Keratinocyte (primary cell): ENCODE measurements around the gene QSOX2. TPM values are rescaled to one million over a fixed set of nuclear protein-coding genes. Genes with fewer than 3 reads are reported as not detected.

Experiments used
- DNase-seq: peaks from one replicate; pipeline ENCODE4 v3.0.0-alpha.2; 2011; ENCODE audit warnings: low read depth, missing footprints, low spot score
- FAIRE-seq: peaks from 2 replicates; lab custom pipeline; 2011; peaks lifted over from hg19 to GRCh38; lab: Jason Lieb, UNC
- H2AFZ ChIP-seq: 2 replicates; pipeline ENCODE4 v1.6.0; 2012; ENCODE audit warnings: low read length, control low read depth, inconsistent platforms; ENCODE audit not compliant: control insufficient read depth
- H3K27ac ChIP-seq: 2 replicates; pipeline ENCODE4 v1.5.1; 2011; ENCODE audit warnings: low read length; ENCODE audit not compliant: control insufficient read depth, insufficient read depth
- H3K27me3 ChIP-seq: 3 replicates; pipeline ENCODE4 v1.6.0; 2011; ENCODE audit warnings: low read length; ENCODE audit not compliant: control insufficient read depth, insufficient read depth; ENCODE audit errors: extremely low read depth
- H3K36me3 ChIP-seq, 2 experiments: 2 replicates in 1 of 2; 3 replicates in 1 of 2; pipeline ENCODE4 v1.5.1; 2011; ENCODE audit warnings: low read length in 2 of 2, mild to moderate bottlenecking in 1 of 2; ENCODE audit not compliant: control insufficient read depth in 2 of 2, insufficient read depth in 2 of 2; ENCODE audit errors: extremely low read depth in 1 of 2
- H3K4me1 ChIP-seq: 3 replicates; pipeline ENCODE4 v1.5.1; 2011; ENCODE audit warnings: low read length; ENCODE audit not compliant: control insufficient read depth, insufficient read depth; ENCODE audit errors: extremely low read depth
- H3K4me2 ChIP-seq: 3 replicates; pipeline ENCODE4 v1.6.0; 2011; ENCODE audit warnings: low read depth, low read length; ENCODE audit not compliant: control insufficient read depth, insufficient read depth; ENCODE audit errors: extremely low read depth
- H3K4me3 ChIP-seq, 3 experiments: fragments of 200-600 bp in 1 of 3; sonication (generic) in 1 of 3; 2 replicates in 2 of 3; 3 replicates in 1 of 3; pipeline ENCODE4 v1.5.1; 2011 to 2016; ENCODE audit warnings: low read length in 3 of 3, mild to moderate bottlenecking in 3 of 3, control low read depth in 2 of 3, inconsistent platforms in 1 of 3, low read depth in 1 of 3, mixed read lengths in 1 of 3, mixed run types in 1 of 3, moderate library complexity in 1 of 3; ENCODE audit not compliant: control insufficient read depth in 2 of 3, insufficient read depth in 2 of 3; ENCODE audit errors: extremely low read depth in 1 of 3
- H3K79me2 ChIP-seq: 2 replicates; pipeline ENCODE4 v1.6.0; 2012; ENCODE audit warnings: low read length; ENCODE audit not compliant: control insufficient read depth, insufficient read depth
- H3K9ac ChIP-seq: 3 replicates; pipeline ENCODE4 v1.6.0; 2011; ENCODE audit warnings: low read length; ENCODE audit not compliant: control insufficient read depth, insufficient read depth; ENCODE audit errors: extremely low read depth
- H3K9me1 ChIP-seq: 3 replicates; pipeline ENCODE4 v1.6.0; 2011; ENCODE audit warnings: low read length; ENCODE audit not compliant: control insufficient read depth, insufficient read depth; ENCODE audit errors: extremely low read depth
- H3K9me3 ChIP-seq: 2 replicates; pipeline ENCODE4 v1.5.1; 2012; ENCODE audit warnings: low read depth, low read length; ENCODE audit not compliant: control insufficient read depth
- H4K20me1 ChIP-seq: 3 replicates; pipeline ENCODE4 v1.6.0; 2011; ENCODE audit warnings: low read length; ENCODE audit not compliant: control insufficient read depth, insufficient read depth; ENCODE audit errors: extremely low read depth
- CTCF ChIP-seq, 3 experiments: IDR thresholded peaks in 1 of 3; conservative IDR thresholded peaks in 1 of 3; optimal IDR thresholded peaks in 1 of 3; 2 replicates in 2 of 3; 3 replicates in 1 of 3; pipeline versions ENCODE3 to v1.5.1; 2011; ENCODE audit warnings: low read length in 3 of 3, mild to moderate bottlenecking in 3 of 3, moderate library complexity in 2 of 3, control low read depth in 1 of 3, inconsistent platforms in 1 of 3; ENCODE audit not compliant: insufficient read depth in 2 of 3; ENCODE audit errors: extremely low read depth in 1 of 3
- EZH2 ChIP-seq: IDR thresholded peaks from one replicate; pipeline ENCODE4 v1.6.1; 2012; ENCODE audit warnings: inconsistent platforms, mild to moderate bottlenecking, low read length, moderate library complexity
- dilution Hi-C: fragments of 300-500 bp; cut with MboI; formaldehyde crosslinking; loops from one replicate; pipeline ENCODE4 v1.7.0; 2020; ENCODE audit warnings: low sequenced_read_pairs; ENCODE audit not compliant: extremely low pct_ligation_motif_present
- polyA plus RNA-seq, 5 experiments: library from polyadenylated mRNA; depleted of rRNA in 3 of 5; stranded (reverse) in 3 of 5; stranded (forward) in 1 of 5; unstranded in 1 of 5; fragments of >200 nt; gene quantifications; 1 replicate in 1 of 5; 2 replicates in 3 of 5; 3 replicates in 1 of 5; pipeline versions ENCODE4 v1.2.1 to v1.2.3, GENCODE V29; 2011 to 2012; ENCODE audit warnings: missing spikeins in 2 of 5, low read depth in 1 of 5, low replicate concordance in 1 of 5

QSOX2 gene
- polyA plus RNA-seq, 1 donor (not counting 4 experiments of a cell fraction or from before 2014, with no cell fraction given) = 11.9 TPM

DNA sequence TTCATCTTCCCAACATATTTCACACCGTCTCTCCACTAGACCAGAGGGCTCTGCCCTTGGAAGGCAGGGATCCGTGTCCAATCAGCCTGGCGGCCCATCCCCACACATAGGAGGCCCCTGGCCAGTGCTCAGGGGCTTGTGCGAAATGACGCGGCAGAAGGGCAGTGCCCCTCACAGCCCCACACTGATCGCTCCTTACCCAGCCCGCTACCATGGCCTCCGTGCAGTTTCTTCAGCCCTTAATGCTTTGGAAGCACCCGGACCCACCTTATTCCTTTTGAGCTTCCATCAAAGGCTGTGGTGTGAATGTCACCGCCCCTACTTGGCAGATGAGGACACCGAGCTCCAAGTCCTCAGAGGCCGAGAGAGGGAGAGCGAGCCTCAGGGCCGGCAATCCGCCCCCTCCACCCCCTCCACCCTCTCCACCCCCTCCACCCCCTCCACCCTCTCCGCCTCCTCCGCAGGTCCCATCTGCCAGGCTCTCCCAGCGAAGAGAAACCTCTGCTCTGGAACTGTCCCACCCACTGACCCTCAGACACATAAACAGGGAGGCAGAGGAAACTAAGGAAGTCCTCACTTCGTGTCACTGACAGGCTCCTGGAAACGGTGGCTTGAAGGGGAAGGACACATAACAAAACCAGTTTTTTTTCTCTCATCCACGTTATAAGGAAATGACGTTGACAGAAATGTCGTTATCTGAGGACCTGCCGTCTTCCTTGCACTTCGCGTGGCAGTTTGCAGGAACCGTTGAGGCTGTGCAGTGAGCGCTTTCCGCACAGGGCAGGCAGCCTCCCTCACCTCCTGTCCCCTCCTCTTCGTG is 13.9 kb downstream of the QSOX2 start:
- FAIRE-seq = no peak
- Histone ChIP-seq H3K79me2 (peaks cover 3% of the 10 kb centered on the region), H3K27me3 (no peaks in the 10 kb centered on the region), H3K4me1 (peaks cover 22% of the 10 kb centered on the region), H2AFZ (no peak overlapping the region), H3K36me3 (peaks cover 3 to 7% of the 10 kb centered on the region in 2 experiments), H3K9me1 (peaks cover 4% of the 10 kb centered on the region), H3K4me3 (no peak overlapping the region), H3K4me2 (no peak overlapping the region), H4K20me1 (peaks cover 14% of the 10 kb centered on the region), H3K9ac (no peak overlapping the region), H3K9me3 (no peaks in the 10 kb centered on the region), H3K27ac (no peak overlapping the region)
- dilution Hi-C loops = no loop called here
- TF ChIP-seq CTCF (optimal IDR thresholded peaks at IDR 0.05 in 1 of 3, IDR thresholded peaks at IDR 0.05 in 1 of 3, conservative IDR thresholded peaks at IDR 0.05 in 1 of 3; ENCODE audit: extremely low read depth in 1 of 3, insufficient read depth in 2 of 3, low read length in 3 of 3) = no peak
- TF ChIP-seq EZH2 = no peak
- DNase-seq = no peak

GRCh38 chr9:136230773-136231172 is 14.8 kb downstream of the QSOX2 start:
- Histone ChIP-seq H2AFZ (no peak overlapping the region), H3K27ac (no peak overlapping the region), H3K4me1 (peaks cover 28% of the 10 kb centered on the region), H3K4me3 (no peak overlapping the region), H3K4me2 (no peak overlapping the region), H3K36me3 (peaks cover 3 to 7% of the 10 kb centered on the region in 2 experiments), H3K9me1 (peaks cover 6% of the 10 kb centered on the region), H3K9me3 (no peaks in the 10 kb centered on the region), H3K9ac (no peak overlapping the region), H3K27me3 (no peaks in the 10 kb centered on the region), H4K20me1 (peaks cover 18% of the 10 kb centered on the region), H3K79me2 (peaks cover 3% of the 10 kb centered on the region)
- dilution Hi-C loops = no loop called here
- FAIRE-seq (no peak), DNase-seq (no peak)
- TF ChIP-seq EZH2 (no peak), CTCF (optimal IDR thresholded peaks at IDR 0.05 in 1 of 3, IDR thresholded peaks at IDR 0.05 in 1 of 3, conservative IDR thresholded peaks at IDR 0.05 in 1 of 3; ENCODE audit: extremely low read depth in 1 of 3, insufficient read depth in 2 of 3, low read length in 3 of 3) (no peak)
